SKM-1 treated with dmso at 0.1 percent for 144 hours (cell line): ENCODE measurements around the gene ARFRP1.
"Not testable (repeated sequence)": the region's sequence is repeated elsewhere in the genome, so short reads cannot be mapped to it uniquely, and the experiment has no call there.

Experiments
- DNase-seq: peaks from one replicate; lab custom pipeline; 2025; ENCODE audit not compliant: unreplicated experiment; lab: John Stamatoyannopoulos, UW

ARFRP1 gene

GRCh38 chr20:63657937-63658748 lies 49.6 kb downstream of the ARFRP1 start, which contains the start of gene RTEL1:
Gene RTEL1 (plus strand): TSS chr20:63658312. CDS start chr20:63659403, 1,091 bp downstream.
- DNase-seq = peak; percentile 86

GRCh38 chr20:63657260-63657936 lies 50.4 kb downstream of the ARFRP1 start:
- DNase-seq = no peak

GRCh38 chr20:63656451-63656850 lies 51.3 kb downstream of the ARFRP1 start:
- no peak for DNase-seq

GRCh38 chr20:63655249-63655648 lies 52.5 kb downstream of the ARFRP1 start:
- no peak for DNase-seq

DNA sequence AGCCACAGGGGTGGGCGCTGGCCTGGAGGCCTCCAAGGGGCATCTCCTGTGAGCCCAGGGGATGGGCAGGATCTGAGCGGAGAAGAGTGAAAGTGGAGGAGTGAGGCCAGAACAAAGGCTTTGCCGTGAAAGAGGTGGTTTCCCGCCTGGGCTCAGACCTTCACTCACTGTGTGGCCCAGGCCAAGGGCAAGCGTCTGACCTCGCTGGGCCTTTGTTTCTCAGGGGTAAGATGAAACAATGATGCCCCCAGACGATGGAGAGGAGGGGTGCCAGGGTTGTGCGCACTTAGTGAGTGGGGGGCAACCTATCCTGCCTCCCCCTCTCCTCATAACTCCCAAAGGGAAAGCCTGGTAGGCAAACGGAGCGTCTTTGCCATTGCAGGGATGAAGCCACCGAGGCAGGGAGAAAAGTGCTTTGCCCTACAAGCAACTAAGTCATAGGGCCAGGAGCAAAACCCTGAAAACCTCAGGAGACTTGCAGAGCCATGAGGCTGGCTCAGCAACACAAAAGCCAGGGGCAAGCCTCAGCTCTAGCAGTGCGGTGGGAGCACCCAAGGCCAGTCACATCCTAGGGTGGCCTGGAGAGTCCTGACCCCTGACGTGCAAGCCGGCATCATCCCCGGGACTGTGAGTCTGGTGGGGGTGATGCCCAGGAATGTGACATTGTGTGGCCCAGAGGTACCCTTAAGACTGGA lies 53.7 kb downstream of the ARFRP1 start:
- DNase-seq = no peak

- peak; percentile 7 for DNase-seq
Observed at GRCh38 chr20:63653041-63653973, 54.5 kb downstream of the ARFRP1 start, which contains the start of gene STMN3. Gene STMN3 (minus strand): TSS chr20:63653424. CDS start chr20:63653345, 79 bp downstream.

DNA sequence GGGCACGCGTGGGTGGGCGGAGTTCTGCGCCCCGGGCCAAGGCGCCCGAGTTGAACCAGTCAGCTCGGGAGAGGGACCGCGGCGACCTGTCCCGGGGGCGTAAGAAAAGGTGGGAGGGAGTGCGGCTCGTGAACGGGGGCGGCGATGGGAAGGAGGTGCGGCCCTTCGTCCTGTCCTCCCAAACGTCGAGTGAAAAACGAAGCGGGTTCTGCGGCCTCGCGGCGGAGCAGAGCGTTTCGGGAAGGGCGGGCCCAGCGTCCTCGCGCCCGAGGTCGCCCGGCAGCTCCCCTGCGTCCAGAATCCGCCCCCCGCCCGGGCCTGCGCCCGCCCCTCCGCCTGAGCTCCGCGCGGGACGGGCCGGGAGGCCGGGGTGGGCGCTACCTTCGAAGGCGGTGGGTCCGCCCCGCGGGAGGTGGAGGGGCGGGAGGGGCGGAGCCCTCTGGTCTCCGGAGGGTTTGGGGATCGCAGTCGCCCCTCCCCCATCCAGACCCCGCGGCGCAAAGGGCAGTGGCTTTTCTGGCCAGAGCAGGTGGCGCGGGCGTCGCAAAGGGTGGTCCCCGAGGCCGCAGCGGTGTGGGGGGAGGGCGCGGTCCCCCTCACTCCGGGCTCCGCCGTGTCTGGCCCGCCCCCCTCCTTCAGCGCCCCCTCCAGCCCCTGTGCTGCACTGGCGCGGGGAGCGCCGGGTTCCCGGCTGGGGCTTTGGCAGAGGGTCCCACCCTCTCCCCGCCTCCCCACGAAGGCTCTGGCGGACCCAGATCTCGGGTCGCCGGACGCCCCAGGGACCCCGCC lies 55.4 kb downstream of the ARFRP1 start:
- DNase-seq = no peak

GRCh38 chr20:63651942-63652191 lies 55.9 kb downstream of the ARFRP1 start:
- DNase-seq = no peak

DNA sequence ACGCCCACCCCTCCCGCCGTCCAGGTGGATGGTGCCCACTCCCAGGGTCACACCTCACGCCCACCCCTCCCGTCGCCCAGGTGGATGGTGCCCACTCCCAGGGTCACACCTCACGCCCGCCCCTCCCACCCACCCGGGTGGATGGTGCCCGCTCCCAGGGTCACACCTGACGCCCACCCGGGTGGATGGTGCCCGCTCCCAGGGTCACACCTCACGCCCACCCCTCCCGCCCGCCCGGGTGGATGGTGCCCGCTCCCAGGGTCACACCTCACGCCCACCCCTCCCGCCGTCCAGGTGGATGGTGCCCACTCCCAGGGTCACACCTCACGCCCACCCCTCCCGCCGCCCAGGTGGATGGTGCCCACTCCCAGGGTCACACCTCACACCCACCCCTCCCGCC lies 57.3 kb downstream of the ARFRP1 start:
- DNase-seq = not testable (repeated sequence)

DNA sequence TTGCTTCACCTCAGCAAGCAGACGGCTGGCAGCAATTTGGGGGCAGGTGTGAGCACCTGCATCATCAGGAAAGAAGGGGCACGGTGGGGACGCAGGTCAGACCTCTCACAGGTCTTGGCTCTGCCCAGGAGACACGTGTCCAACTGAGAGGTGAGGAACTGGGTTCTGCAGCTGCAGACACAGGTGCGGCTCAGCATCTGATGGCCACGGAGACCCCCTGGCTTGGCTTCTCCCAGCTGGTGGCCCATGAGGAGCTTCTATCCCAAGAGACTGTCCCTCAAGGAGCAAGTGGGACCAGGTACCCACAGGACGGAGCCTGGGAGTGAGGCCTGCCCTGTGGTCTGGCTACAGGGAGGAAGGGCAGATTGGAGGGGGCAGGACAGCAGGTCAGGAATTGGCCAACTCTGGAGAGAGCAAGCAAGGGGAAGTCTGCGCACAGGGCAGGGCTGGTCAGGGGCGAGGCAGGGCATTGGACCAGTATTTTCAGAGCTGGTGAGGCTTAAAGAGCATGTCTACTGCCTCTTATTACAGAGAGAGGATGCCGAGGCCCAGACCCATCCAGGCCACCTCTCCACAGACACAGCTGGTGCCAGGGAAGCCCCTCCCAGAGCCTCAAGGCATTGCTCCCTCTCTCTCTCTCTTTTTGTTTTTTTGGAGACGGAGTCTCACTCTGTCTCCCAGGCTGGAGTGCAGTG lies 58.7 kb downstream of the ARFRP1 start:
- DNase-seq = no peak
